Stimulated activated CD4-positive, alpha-beta T cell treated with anti-CD3 and anti-CD28 coated beads, Interleukin-12 subunit alpha, Interleukin-12 subunit beta, amount 100 ng/mL, for 4 hours (primary cell): ENCODE results near the gene ATP1B1.
"Not testable (repeated sequence)": the region's sequence is repeated elsewhere in the genome, so short reads cannot be mapped to it uniquely, and the experiment has no call there.

ENCODE experiments used
- DNase-seq: peaks from one replicate; pipeline ENCODE4 v3.0.0-alpha.2; 2020

Gene ATP1B1

DNA sequence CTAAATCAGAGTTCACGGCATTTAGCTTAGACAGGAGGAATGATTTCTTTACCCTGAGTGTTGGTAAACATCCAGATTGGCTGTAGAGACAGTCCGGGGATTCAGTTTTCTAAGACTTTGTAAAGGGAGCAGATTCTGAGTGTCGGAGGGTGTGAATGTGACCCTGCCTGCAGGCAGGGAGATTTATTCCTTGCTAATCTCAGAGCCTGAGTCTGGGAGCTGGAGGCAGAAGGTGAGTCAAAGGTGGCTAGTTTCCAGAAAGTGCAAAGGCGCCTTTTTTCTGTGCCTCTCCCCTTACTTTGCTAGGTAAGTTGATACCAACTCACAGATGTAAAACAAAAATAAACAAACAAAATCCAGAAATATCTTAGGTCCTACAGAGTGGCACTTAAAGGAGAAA is 11.7 kb downstream of the ATP1B1 start:
- no peak for DNase-seq

DNA sequence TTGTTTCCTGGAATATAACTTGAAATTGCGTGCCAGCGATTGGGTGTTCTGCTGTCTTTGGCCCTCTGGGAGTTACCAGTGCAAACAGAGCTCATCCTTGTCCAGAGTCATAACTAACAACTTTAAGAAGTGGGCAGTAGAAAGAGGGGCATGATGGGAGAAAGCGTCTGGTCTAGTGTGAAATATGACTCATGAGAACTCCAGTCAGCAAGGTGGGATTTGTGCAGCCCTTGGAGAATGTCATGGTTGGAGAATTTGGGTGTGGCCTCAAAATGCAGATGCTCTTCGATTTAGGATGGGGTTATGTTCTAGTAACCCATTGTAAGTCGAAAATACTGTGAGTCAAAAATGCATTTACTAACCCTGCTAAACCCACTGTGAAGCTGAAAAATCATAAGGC is 12.9 kb downstream of the ATP1B1 start:
- no peak for DNase-seq

DNA sequence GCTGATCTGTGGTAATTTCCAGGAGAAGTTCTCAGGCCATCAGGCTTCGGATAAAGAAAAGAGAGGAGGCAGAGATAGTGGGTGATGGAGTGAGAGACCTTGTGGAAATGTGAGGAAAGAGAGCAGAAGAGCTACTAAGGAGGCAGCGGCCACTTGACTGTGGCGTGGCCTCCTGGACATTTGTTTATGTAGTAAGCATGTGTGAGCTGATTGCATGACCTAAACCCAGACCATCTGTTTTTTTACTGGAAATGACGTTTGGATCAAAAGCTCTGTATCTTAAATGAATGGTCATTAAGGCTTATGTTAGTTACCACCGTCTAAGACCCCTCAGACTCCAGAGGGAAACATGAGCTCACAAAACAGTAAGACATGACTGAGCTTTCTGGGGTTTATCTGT is 13.6 kb downstream of the ATP1B1 start:
- DNase-seq, result no peak

DNA sequence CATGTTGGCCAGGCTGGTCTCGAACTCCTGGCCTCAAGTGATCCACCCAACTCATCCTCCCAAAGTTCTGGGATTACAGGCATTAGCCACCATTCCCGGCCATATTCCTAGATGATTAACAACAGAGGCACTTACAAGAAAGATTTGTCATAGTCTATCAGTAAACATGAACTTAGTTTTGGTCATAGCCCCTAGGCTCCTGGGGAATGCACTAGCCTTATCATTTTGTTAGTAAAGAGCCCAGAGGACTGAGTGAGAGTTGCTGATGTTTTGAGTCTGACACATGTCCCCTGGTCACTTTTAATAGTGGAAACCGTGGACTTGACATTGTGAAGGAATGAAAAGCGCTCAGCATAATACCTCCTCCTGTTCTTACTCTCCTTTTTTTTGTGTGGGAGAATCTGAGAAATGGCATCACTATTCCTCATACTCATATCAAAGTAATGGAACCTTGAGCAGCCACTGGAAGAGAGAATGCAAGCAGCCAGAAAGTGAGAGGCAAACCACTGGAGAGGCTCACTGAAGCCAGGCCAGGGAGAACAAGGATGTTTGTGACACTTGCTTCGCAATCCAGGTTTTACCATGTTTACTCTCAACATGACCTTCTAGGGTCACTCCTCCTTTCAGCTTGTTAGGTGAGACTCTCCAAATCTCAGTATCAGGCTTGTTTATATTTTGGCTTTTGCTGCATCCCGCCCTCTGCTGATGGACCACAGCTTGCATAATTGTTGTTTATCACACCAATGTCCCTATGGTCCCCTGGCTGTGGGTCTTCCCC is 14.8 kb downstream of the ATP1B1 start:
- no peak for DNase-seq

DNA sequence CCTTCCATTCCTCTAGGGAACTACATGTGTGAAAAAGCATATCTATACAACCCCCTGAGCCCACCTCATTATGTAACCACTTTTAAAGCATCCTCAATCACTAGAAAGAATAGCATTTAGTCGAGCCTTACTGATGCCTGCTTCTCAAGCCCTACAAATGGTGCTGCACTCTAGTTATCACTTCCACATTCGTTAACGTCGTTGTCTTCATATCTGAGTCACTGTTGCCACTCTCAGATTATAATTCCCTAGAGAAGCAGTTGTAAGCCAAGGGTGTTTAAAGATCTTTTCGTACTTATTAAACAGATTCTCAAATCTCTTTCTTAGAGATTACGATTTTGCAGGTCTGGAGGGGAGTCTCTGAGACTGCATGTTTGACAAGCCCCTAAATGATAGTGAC is 16.5 kb downstream of the ATP1B1 start:
- no peak for DNase-seq

DNA sequence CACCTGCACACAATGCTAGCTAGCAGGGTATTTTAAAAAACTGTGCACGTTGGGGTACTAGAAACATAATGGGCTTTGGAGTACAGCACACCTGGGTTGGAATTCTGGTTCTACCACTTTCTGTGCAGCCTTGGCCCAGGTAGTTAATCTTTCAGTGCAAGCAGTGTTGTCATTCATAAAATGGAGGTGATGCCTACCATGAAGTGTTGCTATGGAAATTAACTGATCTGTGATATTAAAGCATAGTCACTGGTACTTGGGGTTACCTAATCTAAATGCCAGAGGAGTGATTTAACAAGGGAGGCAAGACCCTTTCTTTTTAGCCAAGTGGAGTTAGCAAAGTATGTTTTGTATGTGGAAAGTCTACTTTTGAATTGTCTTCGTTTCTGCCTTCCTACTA is 18.0 kb downstream of the ATP1B1 start:
- no peak for DNase-seq

DNA sequence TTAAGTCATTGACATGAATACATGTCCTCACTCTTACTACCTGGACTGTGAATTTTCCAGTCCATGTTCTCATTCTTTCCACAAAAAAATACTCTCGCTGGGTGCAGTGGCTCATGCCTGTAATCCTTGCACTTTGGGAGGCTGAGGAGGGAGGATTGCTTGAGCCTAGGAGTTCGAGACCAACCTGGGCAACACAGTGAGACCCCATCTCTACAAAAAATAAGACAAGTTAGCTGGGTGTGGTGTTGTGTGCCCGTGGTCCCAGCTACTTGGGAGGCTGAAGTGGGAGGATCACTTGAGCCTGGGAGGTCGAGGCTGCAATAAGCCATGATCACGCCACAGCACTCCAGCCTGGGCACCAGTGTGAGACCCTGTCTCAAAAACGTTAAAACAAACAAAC is 19.1 kb downstream of the ATP1B1 start:
- not testable (repeated sequence) for DNase-seq

DNA sequence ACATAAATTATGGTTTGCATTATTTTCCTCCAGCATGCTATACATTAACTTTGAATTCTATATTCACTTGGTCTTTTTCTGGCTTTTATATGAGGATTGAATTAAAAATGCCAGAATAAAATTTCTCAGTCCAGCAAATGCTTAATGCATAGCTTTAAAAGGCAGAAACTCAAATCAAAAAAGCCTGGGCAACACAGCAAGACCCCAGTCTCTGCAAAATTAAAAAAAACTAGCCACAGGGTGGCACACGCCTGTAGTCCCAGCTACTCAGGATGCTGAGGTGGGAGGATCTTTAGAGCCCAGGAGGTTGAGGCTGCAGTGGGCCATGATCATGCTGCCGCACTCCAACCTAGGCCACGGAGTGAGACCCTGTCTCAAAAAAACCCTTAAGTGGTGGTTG is 19.8 kb downstream of the ATP1B1 start:
- DNase-seq, result no peak

DNA sequence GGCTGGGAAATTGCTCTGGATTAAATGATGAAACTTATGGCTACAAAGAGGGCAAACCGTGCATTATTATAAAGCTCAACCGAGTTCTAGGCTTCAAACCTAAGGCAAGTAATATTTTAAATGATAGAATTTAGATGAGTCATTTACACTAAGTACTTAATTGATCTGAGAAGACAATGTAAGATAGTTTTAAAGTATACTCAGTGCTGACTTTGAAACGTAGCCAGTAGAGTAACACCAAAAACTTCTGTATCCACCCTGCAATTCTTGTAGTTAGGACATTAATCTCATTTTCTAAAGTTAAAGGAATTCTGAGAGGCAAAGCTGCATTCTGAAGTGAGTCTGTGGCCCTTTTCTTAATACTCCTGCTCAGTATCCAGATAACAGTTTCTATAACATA is 20.8 kb downstream of the ATP1B1 start:
- DNase-seq, result no peak

DNA sequence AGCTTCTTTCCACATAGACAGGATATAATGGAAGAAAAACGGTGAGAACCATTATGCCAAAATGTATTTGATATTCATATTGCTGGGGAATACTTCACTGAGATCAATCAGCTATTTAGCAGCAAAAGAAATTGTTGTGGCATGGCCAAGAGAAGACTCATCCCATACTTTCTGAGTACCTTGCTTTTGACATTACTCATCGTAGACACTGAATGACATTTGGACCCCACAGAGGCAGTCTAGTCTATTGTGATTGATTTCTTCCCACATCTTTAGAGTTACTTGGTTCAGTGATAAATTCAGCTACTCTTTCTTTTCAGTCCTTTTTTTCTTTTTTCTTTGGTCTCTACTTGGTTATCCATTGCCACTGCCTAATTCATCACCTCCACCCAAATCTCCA is 22.1 kb downstream of the ATP1B1 start:
- no peak for DNase-seq

DNA sequence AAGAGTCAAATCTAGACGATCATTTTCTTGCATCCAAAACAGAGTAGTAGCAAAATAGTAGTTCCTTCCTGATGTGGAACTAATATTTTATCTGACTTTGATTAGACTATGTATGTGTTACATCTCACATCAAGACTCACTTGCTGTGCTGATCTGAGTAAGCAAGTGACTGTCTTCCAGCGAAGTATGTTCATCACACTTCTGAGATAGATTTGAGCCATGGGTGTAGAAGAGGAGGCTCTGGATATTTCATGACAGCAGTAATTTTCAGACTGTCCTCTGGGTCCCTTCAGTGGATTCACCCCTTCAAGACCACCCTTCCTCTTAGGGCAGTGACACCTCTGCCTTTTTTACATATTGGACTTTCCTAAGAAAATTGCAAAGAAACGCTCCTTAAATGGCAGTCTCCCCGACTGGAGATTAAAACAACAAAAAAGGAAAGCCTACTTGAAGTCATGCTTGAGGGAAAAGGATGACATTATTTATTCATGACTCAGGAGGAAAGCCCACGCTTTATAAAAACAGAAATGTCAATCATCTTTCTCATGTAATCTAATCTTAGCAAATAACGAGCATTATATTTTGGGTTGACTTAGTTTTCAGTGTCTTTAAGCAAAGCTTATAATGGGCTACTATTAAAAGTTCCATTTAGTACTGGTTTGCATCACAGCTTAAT is 22.8 kb downstream of the ATP1B1 start:
- DNase-seq, result no peak

DNA sequence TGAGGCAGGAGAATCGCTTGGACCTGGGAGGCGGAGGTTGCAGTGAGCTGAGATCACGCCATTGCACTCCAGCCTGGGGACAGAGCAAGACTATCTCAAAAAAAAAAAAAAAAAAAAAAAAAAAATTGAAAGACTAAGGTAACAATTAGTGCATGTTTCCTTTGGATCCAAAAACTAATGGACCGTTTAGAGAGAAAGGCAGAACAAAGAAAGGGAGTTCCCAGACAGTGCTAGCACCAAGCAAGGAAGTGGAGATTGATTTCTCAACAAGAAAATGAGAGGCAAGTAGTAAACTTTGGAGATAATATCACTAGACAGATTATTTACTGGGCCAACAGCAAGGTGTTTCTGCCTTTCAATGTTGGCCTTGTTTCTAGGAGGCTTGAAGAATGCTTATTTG is 24.2 kb downstream of the ATP1B1 start:
- no peak for DNase-seq

DNA sequence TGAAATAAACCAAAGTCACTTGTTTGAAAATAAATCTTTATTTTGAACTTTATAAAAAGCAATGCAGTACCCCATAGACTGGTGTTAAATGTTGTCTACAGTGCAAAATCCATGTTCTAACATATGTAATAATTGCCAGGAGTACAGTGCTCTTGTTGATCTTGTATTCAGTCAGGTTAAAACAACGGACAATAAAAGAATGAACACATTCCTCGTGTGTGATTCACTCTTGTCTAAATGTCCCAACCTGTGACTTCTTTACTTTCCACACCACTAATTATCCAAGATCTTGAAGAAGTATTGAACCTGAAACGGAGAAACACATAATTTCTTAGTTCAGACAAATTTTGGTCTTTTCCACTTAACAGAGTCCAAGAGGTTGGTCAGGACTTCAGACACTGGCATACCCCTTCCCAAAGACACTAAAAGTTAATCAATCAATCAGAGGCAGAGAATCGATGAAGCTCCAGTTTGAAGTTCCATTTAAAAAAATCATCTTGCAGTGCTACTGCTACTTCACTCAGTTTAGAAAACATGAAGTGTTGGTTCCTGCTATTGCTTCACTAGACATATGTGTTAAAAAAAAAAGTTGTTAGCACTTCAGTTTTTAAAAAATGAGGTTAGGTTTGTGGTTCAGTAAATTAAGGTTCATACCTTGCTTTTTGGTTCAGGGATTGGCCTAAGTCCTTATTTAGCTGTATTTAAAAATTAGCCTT is 26.2 kb downstream of the ATP1B1 start:
- no peak for DNase-seq

DNA sequence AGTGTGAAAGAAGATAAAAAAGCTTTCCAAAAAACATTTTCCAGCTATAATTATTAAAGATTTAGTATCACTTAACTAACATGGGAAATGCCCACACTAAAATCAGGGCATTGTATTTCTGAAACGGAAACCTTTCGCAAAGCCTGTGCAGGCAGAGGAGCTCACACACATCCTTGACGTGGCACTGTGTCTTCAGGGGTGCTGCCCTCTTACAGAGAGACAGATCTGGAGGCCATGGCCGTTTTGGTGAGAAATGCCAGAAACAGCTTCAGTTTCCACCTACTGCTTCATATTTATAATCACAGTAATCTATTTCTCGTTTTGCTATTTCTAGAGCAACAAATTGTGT is 26.7 kb downstream of the ATP1B1 start:
- no peak for DNase-seq

DNA sequence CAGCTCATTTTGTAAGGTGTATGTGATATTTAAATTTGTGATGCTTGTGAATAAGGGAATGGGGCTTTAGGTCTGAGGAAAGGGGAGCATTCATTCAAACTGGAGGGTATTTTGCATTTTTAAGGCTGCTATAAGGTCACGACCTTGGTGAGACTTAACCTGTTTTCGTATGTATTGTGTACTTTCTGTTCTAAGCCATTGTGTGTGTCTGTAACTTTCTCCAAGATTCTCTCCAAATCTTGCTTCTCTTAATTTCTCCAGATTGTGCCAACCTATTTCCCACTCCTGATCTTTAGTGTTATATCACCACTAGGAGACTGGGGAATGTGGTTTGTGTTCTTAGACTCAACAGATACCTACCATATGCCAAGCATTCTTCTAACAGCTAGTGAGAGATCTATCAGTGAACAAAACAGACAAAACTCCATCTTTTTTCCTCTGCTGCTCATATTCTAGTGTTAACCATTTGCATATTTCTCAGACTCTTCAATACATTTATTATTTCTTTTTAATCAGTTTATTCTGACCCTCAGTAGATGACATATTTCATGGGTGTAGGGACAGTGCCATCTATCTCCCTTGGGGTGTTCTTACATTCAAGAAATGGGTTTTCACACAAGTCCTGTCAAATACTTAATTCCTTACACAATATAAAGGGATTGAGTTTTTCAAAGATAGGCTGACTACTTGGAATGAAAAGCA is 27.5 kb downstream of the ATP1B1 start:
- DNase-seq, result no peak

DNA sequence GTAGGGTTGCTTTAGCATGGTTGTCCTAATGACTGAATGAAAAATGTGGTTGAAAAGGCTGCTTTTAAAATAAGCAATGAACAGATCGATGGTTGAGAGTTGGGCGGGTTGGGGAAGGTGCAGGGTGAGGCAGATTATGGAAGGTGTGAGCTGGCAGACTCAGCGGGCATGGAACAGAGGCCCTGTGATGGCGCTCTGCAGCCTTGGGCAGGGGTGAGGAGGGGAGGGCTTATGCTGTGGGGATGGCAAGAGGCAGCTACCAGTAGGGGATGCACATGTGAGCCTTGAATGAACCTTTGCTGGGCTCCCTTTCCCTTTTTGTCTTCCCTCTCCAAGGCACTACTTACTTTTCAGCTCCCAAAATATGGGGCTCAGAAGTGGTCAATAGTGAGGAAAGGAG is 30.9 kb downstream of the ATP1B1 start:
- DNase-seq, result no peak

DNA sequence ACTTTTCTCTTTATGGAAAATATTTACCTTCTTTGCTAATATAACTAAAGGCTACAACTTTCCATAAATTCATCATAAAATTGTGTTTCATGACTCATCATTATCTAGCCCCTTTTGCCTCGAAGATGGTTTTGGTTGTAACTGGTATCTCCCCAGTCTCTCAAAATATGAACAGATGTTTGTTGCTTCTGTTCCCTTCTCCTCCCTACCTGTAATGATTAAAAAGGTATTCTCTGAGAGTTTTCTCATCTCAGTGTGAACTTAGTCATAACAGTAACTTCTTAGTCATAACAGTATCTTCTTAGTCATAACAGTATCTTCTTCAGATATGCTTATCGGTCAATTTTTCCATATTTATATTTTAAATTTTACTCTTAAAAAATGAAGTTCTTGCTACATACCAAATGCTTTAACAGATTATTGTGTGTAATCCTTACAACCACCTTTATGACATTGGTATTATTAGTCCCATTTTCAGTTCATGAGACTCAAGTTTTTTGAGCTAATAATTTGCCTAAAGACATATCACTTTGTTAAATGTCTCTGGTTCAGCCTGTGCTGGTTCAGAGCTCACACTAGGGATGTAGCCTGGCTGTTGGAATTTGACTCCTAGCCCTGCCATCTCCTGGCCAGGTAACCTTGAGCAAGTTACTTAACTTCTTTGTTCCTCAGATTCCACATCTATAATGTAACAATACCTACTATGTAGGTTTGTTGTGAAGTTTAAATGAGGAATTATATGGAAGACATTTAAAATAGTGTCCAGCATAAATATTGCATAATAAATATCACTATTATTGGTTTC is 32.6 kb downstream of the ATP1B1 start:
- DNase-seq, result no peak

DNA sequence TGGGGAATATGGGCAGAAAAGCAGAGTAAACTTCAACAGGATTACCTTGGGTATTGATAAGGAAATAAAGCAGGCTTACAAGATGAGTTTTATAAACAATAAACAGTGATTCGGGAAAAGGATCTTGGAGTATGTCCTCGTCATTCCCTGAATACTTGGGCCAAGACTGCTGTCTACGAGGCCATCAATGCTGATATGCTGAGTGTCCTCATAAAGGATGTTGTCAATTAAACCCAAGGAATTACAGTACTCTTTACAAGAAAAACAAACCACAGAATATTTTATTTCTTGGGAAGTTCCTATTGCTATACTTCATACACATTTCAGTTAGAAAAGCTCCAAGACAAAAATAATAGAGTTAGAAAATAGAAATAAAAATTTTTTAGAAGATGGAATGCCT is 34.9 kb downstream of the ATP1B1 start:
- DNase-seq, result no peak

DNA sequence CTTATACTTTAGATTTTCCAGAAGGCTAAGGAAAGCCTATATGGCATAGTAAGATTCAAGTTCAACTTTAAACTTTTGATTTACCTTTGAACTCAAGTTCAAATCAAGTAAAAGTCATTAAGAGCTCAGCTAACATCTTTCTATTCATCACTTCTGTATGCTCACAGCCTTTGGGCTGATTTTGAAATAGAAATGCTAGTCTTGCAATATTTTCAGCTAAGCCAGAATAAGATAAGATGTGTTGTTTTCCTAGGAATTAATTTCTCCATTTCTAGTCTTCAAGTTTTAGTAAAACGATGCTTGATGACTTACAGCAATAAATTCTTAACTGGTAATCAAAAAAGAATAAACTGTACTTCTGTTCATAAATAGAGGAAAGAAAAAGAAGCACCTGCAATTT is 35.6 kb downstream of the ATP1B1 start:
- DNase-seq, result no peak

DNA sequence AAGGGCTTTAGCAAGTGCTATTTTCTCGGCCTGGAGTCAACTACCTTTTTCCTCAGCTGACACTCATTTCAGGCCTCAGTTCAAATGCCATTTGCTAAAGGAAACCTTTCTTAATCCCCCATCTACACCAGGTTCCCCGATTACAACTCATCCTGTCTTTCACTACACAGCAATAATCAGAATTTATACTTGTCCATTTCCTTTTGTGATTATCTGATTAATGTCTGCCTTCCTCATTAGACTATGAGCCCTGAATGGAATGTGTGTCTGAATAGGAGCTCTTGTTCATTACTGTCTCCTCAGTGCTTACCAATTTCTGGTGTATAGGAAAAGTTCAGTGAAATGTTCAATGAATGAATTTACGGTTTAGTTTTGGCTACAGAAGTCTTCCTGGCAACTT is 36.9 kb downstream of the ATP1B1 start:
- DNase-seq, result no peak

DNA sequence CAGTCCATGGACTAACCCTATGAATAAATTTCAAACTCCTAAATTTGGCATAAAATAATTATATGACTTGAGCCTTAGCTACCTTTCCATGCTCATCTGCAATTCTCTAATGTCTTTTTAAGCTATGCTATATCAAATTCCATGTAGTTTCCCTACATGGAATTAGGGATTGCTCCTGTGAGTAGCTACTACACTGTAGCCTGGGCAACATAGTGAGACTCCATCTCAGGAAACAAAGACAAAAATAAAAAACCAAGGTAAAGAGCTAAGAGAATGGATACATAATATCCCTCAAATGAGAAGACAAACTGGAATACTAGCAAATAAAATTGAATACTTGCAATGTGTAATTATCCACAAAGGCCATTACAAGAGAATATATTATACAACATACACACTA is 37.5 kb downstream of the ATP1B1 start:
- no peak for DNase-seq

DNA sequence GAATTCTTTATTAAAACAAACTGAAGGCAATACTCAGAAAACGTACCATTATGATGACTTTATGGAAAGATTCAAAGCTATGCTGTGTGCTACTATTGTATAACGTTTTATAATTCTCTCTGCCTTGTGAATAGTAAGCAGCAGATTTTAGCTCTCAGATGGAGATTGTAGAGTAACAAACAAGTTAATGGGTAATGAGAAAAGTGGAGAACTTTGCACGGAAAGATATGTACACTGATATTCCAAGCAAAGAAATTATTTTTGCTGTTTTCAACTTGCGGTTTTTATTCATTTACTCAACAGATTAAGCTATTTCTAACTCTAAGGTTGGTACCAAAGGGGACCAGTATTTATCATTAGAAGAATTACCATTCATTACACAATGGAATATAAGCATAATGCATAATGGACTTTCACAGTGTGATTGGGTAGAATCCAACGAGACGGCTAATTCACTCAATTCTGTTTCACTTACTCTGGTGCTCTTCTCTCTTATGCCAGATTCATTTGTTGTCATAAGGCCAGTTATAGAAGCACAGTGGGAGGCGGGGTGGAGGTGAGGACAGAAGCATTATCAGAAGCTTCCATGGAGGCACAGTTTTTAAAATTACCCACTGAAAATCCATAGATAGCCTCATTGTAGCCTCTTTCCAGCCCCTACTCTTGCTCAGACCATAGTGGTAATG is 38.6 kb downstream of the ATP1B1 start:
- DNase-seq, result no peak
